ENCODE measurements around the gene GRK5. TPM values are rescaled to one million over a fixed set of nuclear protein-coding genes. Genes with fewer than 3 reads are reported as not detected.
A peak's percentile ranks its signal among the peaks of the same experiment; 100 is the strongest.

Gene GRK5
- total RNA-seq, 2 donors from 2014 or later, result 85.3 to 90.2 TPM

DNA sequence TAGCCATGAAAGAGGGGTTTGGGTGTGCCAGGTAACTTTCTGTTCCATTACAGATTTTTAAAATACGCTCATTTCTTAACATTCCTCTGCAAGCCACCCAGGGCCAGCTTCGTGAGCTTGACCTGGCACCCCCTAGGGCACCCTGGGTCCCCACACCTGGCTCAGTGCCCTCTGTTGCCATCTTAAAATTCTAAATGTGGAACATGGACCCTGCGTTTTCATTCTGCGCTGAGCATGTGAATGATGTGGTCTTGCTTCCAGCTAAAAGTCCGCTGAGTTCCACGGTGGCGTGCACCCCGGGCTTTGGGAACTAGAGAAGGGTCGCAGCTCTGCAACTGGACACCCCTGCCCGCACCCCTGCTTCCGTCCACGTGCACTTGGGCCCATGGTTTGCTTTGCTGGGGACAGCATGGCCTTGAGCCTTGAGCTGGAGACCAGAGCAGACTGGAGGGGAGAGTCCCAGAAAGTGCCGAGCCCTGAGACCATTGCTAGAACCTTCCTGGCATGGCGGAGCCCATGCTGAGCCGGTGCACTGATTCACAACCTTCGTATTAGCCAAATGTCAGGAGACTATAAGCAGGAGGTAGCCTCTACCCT lies 244.0 kb downstream of the GRK5 start:
- ATAC-seq (ENCODE audit: insufficient number of reproducible peaks, low FRiP score, low read depth), result no peak
- Histone ChIP-seq H3K36me3 (peaks cover 63% of the 10 kb centered on the region), H3K9me3 (no peaks in the 10 kb centered on the region), H3K4me3 (no peak overlapping the region), H3K4me1 (ENCODE audit: control insufficient read depth in 1 of 2, low read depth in 2 of 2) (peaks cover 17 to 44% of the 10 kb centered on the region in 2 donors), H3K27me3 (replicated peaks; ENCODE audit: insufficient read depth) (no peaks in the 10 kb centered on the region), H3K27ac (peak overlapping the region; percentile 42 to 94)
- TF ChIP-seq, protein P1, sequence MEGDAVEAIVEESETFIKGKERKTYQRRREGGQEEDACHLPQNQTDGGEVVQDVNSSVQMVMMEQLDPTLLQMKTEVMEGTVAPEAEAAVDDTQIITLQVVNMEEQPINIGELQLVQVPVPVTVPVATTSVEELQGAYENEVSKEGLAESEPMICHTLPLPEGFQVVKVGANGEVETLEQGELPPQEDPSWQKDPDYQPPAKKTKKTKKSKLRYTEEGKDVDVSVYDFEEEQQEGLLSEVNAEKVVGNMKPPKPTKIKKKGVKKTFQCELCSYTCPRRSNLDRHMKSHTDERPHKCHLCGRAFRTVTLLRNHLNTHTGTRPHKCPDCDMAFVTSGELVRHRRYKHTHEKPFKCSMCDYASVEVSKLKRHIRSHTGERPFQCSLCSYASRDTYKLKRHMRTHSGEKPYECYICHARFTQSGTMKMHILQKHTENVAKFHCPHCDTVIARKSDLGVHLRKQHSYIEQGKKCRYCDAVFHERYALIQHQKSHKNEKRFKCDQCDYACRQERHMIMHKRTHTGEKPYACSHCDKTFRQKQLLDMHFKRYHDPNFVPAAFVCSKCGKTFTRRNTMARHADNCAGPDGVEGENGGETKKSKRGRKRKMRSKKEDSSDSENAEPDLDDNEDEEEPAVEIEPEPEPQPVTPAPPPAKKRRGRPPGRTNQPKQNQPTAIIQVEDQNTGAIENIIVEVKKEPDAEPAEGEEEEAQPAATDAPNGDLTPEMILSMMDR (IDR thresholded peaks at IDR 0.05), result no peak
- DNase-seq (ENCODE audit: low spot score), result no peak

DNA sequence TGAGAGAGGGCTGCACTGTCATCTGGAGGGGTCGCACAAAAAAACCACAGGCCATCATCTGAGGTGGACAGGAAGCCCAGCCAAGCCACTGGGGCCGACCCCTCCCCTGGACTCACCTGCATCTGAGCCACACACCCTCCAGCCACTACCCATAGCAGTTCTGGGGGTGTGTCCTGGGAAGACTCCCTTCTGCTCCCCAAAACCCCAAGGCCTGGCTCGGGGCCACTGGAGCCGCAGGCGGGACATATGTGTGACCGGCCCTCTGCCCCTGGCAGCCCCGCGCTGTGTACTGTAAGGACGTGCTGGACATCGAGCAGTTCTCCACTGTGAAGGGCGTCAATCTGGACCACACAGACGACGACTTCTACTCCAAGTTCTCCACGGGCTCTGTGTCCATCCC lies 245.0 kb downstream of the GRK5 start:
- TF ChIP-seq, protein P1 (IDR thresholded peaks at IDR 0.05), result no peak
- no peak overlapping the region for H3K27ac ChIP-seq
- no peaks in the 10 kb centered on the region for H3K27me3 ChIP-seq (replicated peaks; ENCODE audit: insufficient read depth)
- DNase-seq (ENCODE audit: low spot score) (no peak), ATAC-seq (ENCODE audit: insufficient number of reproducible peaks, low FRiP score, low read depth) (no peak)
- H3K9me3 ChIP-seq, result no peaks in the 10 kb centered on the region
- peaks cover 17 to 44% of the 10 kb centered on the region in 2 donors for H3K4me1 ChIP-seq (ENCODE audit: control insufficient read depth in 1 of 2, low read depth in 2 of 2)
- peaks cover 62% of the 10 kb centered on the region for H3K36me3 ChIP-seq
- H3K4me3 ChIP-seq, result no peak overlapping the region

DNA sequence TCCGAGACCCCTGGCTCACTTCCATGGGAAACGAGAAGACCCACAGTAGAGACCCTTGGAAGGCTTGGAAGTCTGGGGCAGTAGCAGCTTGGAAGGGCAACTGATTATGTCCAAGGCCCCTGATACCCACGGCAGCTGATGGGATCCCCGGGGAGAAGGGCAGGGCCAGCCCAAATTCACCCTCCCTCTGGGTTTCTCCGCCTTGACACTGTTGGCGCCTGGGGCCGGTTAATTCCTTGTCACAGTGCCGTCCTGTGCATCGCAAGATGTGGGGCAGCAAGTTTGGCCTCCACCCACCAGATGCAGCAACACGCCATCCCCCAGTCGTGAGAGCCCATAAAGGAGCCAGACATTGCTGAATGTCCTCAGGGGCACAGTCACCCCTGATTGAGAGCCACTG lies 245.9 kb downstream of the GRK5 start:
- Histone ChIP-seq H3K9me3 (no peaks in the 10 kb centered on the region), H3K27me3 (replicated peaks; ENCODE audit: insufficient read depth) (no peaks in the 10 kb centered on the region), H3K27ac (no peak overlapping the region), H3K4me1 (ENCODE audit: control insufficient read depth in 1 of 2, low read depth in 2 of 2) (peaks cover 17 to 35% of the 10 kb centered on the region in 2 donors), H3K4me3 (no peak overlapping the region), H3K36me3 (peaks cover 59% of the 10 kb centered on the region)
- ATAC-seq (ENCODE audit: insufficient number of reproducible peaks, low FRiP score, low read depth) (no peak), DNase-seq (ENCODE audit: low spot score) (no peak)
- TF ChIP-seq, protein P1 (IDR thresholded peaks at IDR 0.05), result no peak

DNA sequence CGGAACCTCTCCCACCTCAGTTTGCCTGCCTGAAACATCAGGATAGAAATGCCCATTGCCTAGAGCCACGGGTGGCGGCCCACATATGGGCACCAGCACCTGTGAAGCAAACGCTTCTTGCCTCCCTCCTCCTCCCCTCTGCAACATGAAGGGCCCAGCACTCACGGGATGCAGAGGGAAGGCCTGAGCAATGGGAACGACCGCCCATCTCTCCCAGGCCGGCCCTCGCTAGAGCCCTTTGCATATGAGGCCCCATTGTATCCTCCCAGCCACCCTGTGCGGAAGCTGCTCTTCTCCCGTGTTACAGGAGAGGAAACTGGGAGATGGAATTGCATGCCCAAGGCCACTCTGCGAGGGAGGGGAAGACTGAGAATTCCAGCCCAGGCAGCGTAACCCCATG lies 246.9 kb downstream of the GRK5 start:
- peaks cover 12 to 25% of the 10 kb centered on the region in 2 donors for H3K4me1 ChIP-seq (ENCODE audit: control insufficient read depth in 1 of 2, low read depth in 2 of 2)
- H3K27me3 ChIP-seq (replicated peaks; ENCODE audit: insufficient read depth), result no peaks in the 10 kb centered on the region
- TF ChIP-seq, protein P1 (IDR thresholded peaks at IDR 0.05), result no peak
- H3K9me3 ChIP-seq, result no peaks in the 10 kb centered on the region
- H3K27ac ChIP-seq, result no peak overlapping the region
- DNase-seq (ENCODE audit: low spot score), result no peak
- H3K36me3 ChIP-seq, result peaks cover 55% of the 10 kb centered on the region
- ATAC-seq (ENCODE audit: insufficient number of reproducible peaks, low FRiP score, low read depth), result no peak
- H3K4me3 ChIP-seq, result no peak overlapping the region

DNA sequence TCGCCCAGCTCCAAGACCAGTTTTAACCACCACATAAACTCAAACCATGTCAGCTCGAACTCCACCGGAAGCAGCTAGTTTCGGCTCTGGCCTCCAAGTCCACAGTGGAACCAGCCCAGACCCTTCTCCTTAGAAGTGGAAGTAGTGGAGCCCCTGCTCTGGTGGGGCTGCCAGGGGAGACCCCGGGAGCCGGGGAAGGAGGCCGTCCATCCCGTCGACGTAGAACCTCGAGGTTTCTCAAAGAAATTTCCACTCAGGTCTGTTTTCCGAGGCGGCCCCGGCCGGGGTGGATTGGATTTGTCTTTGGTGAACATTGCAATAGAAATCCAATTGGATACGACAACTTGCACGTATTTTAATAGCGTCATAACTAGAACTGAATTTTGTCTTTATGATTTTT lies 247.6 kb downstream of the GRK5 start:
- H3K27ac ChIP-seq, result no peak overlapping the region
- no peak overlapping the region for H3K4me3 ChIP-seq
- ATAC-seq (ENCODE audit: insufficient number of reproducible peaks, low FRiP score, low read depth) (no peak), DNase-seq (ENCODE audit: low spot score) (no peak)
- H3K9me3 ChIP-seq, result no peaks in the 10 kb centered on the region
- H3K27me3 ChIP-seq (replicated peaks; ENCODE audit: insufficient read depth), result no peaks in the 10 kb centered on the region
- TF ChIP-seq, protein P1 (IDR thresholded peaks at IDR 0.05), result no peak
- H3K4me1 ChIP-seq (ENCODE audit: control insufficient read depth in 1 of 2, low read depth in 2 of 2), result peaks cover 12 to 18% of the 10 kb centered on the region in 2 donors
- H3K36me3 ChIP-seq, result peaks cover 55% of the 10 kb centered on the region
